ENCODE data around the gene EIF2S2.

Gene EIF2S2

GRCh38 chr20:34066476-34067090 lies 45.5 kb downstream of the EIF2S2 start:
- in situ Hi-C loops (cut with HindIII; ENCODE audit: low sequenced_read_pairs), result no loop called here

- in situ Hi-C loops (cut with HindIII; ENCODE audit: low sequenced_read_pairs), result no loop called here
These were observed 46.8 kb downstream of the EIF2S2 start for GRCh38 chr20:34065260-34065659.

GRCh38 chr20:34064286-34064685 lies 47.8 kb downstream of the EIF2S2 start:
- in situ Hi-C loops (cut with HindIII; ENCODE audit: low sequenced_read_pairs), result no loop called here

- in situ Hi-C loops (cut with HindIII; ENCODE audit: low sequenced_read_pairs), result no loop called here
These were observed 49.2 kb downstream of the EIF2S2 start for GRCh38 chr20:34062570-34063482.

- in situ Hi-C loops (cut with HindIII; ENCODE audit: low sequenced_read_pairs), result no loop called here
These were observed 50.3 kb downstream of the EIF2S2 start for GRCh38 chr20:34061695-34062094.

- in situ Hi-C loops (cut with HindIII; ENCODE audit: low sequenced_read_pairs), result no loop called here
These were observed 51.1 kb downstream of the EIF2S2 start for GRCh38 chr20:34060970-34061369.

GRCh38 chr20:34058831-34059230 lies 53.2 kb downstream of the EIF2S2 start:
- in situ Hi-C loops (cut with HindIII; ENCODE audit: low sequenced_read_pairs), result no loop called here

GRCh38 chr20:34055290-34055689 lies 56.8 kb downstream of the EIF2S2 start:
- in situ Hi-C loops (cut with HindIII; ENCODE audit: low sequenced_read_pairs), result no loop called here

- in situ Hi-C loops (cut with HindIII; ENCODE audit: low sequenced_read_pairs), result no loop called here
These were observed 59.6 kb downstream of the EIF2S2 start for GRCh38 chr20:34052414-34052813.

GRCh38 chr20:34049897-34050695 lies 61.9 kb downstream of the EIF2S2 start:
- in situ Hi-C loops (cut with HindIII; ENCODE audit: low sequenced_read_pairs), result no loop called here

- in situ Hi-C loops (cut with HindIII; ENCODE audit: low sequenced_read_pairs), result no loop called here
These were observed 62.7 kb downstream of the EIF2S2 start for GRCh38 chr20:34049389-34049788.

- in situ Hi-C loops (cut with HindIII; ENCODE audit: low sequenced_read_pairs), result no loop called here
These were observed 64.1 kb downstream of the EIF2S2 start for GRCh38 chr20:34047917-34048316.

- in situ Hi-C loops (cut with HindIII; ENCODE audit: low sequenced_read_pairs), result no loop called here
These were observed 64.9 kb downstream of the EIF2S2 start for GRCh38 chr20:34047010-34047687.

- in situ Hi-C loops (cut with HindIII; ENCODE audit: low sequenced_read_pairs), result no loop called here
These were observed 65.9 kb downstream of the EIF2S2 start for GRCh38 chr20:34045930-34046725.

GRCh38 chr20:34045294-34045693 lies 66.7 kb downstream of the EIF2S2 start:
- in situ Hi-C loops (cut with HindIII; ENCODE audit: low sequenced_read_pairs), result no loop called here

- in situ Hi-C loops (cut with HindIII; ENCODE audit: low sequenced_read_pairs), result no loop called here
These were observed 69.0 kb downstream of the EIF2S2 start for GRCh38 chr20:34043025-34043424.

- in situ Hi-C loops (cut with HindIII; ENCODE audit: low sequenced_read_pairs), result no loop called here
These were observed 69.8 kb downstream of the EIF2S2 start for GRCh38 chr20:34042262-34042661.

GRCh38 chr20:34041226-34041625 lies 70.8 kb downstream of the EIF2S2 start:
- in situ Hi-C loops (cut with HindIII; ENCODE audit: low sequenced_read_pairs), result no loop called here

- in situ Hi-C loops (cut with HindIII; ENCODE audit: low sequenced_read_pairs), result no loop called here
These were observed 71.6 kb downstream of the EIF2S2 start for GRCh38 chr20:34040300-34040995.

Data from DLD1 (cell line).